ENCODE results near the gene MRPL11.

DNA sequence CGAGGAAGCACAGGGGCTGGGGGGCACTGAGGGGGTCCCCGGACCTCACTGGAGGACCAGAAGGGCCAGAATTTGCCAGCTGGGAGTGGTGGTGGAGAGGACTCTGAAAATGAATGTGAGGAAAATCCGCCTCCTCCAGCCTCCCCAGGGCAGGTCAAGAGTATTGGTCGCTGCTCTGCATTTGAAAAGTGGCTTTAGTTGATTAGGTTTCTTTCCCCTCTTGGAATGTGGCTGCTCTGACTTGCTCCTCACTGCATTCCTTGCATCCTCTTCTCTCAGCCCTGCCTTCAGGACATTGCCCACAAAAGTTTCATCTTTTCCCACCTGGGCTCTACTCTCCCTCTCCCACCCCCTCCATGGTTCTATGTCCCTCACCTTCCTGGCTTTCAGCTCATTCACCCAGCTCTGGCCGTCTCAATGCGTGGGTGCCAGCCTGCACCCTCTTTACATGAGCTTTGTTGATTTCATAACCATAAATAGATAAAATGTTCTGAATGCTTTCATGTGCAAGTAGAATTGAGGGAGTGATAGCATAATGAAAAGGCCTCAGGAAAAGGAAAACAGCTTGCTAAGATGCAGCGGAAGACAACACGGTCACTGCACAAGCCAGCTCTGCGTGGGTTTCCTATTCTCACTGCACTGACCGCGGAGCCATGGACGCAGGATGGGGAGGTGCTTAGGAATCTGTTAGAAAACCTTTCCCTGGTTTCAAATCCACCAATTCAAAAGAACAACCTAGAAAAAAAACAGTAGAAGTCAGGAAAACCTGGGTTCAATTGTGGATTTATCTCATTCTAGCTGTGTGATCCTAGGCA is 24.3 kb downstream of the MRPL11 start:
- TF ChIP-seq EZH2phosphoT487 (IDR thresholded peaks at IDR 0.05; ENCODE audit: insufficient read depth, low read depth) (no peak), EZH2 (IDR thresholded peaks at IDR 0.05; ENCODE audit: insufficient read depth, poor library complexity, severe bottlenecking) (no peak)
